Measurements from ENCODE around the gene ZNRF1. TPM values are rescaled to one million over a fixed set of nuclear protein-coding genes. Genes with fewer than 3 reads are reported as not detected.

ZNRF1 gene
- total RNA-seq, 1 donor = 19.9 TPM

GRCh38 chr16:75061669-75062068 lies 62.8 kb downstream of the ZNRF1 start:
- DNase-seq (ENCODE audit: insufficient read length, low spot score, missing footprints) = no peak
- TF ChIP-seq CTCF (IDR thresholded peaks at IDR 0.05; ENCODE audit: extremely low read depth, low read depth, low read length) = no peak
- no peak overlapping the region for H2AFZ ChIP-seq (ENCODE audit: low read length)
- no peaks in the 10 kb centered on the region for H3K9me3 ChIP-seq (ENCODE audit: low read depth, low read length)
- H3K4me2 ChIP-seq (ENCODE audit: insufficient read depth, low read length) = no peak overlapping the region
- no peaks in the 10 kb centered on the region for H3K27me3 ChIP-seq (ENCODE audit: insufficient read depth, low read length)
- no peaks in the 10 kb centered on the region for H3K36me3 ChIP-seq (ENCODE audit: insufficient read depth, low read length)
- peaks cover 65% of the 10 kb centered on the region for H3K79me2 ChIP-seq (ENCODE audit: insufficient read depth, low read length)
- H4K20me1 ChIP-seq (ENCODE audit: insufficient read depth, low read length) = peaks cover 41% of the 10 kb centered on the region
- H3K4me3 ChIP-seq (ENCODE audit: insufficient read depth, low read length) = no peak overlapping the region
- no peaks in the 10 kb centered on the region for H3K4me1 ChIP-seq (ENCODE audit: insufficient read depth, low read length)
- H3K27ac ChIP-seq (ENCODE audit: low read depth, low read length) = no peak overlapping the region

GRCh38 chr16:75062135-75062975 lies 63.5 kb downstream of the ZNRF1 start:
- no peaks in the 10 kb centered on the region for H3K9me3 ChIP-seq (ENCODE audit: low read depth, low read length)
- H2AFZ ChIP-seq (ENCODE audit: low read length) = no peak overlapping the region
- no peaks in the 10 kb centered on the region for H3K4me1 ChIP-seq (ENCODE audit: insufficient read depth, low read length)
- no peak overlapping the region for H3K27ac ChIP-seq (ENCODE audit: low read depth, low read length)
- peaks cover 47% of the 10 kb centered on the region for H4K20me1 ChIP-seq (ENCODE audit: insufficient read depth, low read length)
- TF ChIP-seq CTCF (IDR thresholded peaks at IDR 0.05; ENCODE audit: extremely low read depth, low read depth, low read length) = no peak
- H3K79me2 ChIP-seq (ENCODE audit: insufficient read depth, low read length) = peaks cover 68% of the 10 kb centered on the region
- H3K36me3 ChIP-seq (ENCODE audit: insufficient read depth, low read length) = no peaks in the 10 kb centered on the region
- no peaks in the 10 kb centered on the region for H3K27me3 ChIP-seq (ENCODE audit: insufficient read depth, low read length)
- no peak overlapping the region for H3K4me3 ChIP-seq (ENCODE audit: insufficient read depth, low read length)
- DNase-seq (ENCODE audit: insufficient read length, low spot score, missing footprints) = no peak
- H3K4me2 ChIP-seq (ENCODE audit: insufficient read depth, low read length) = no peak overlapping the region

- Histone ChIP-seq H3K4me3 (ENCODE audit: insufficient read depth, low read length) (no peak overlapping the region), H3K4me1 (ENCODE audit: insufficient read depth, low read length) (no peaks in the 10 kb centered on the region), H3K4me2 (ENCODE audit: insufficient read depth, low read length) (no peak overlapping the region), H3K36me3 (ENCODE audit: insufficient read depth, low read length) (no peaks in the 10 kb centered on the region), H3K79me2 (ENCODE audit: insufficient read depth, low read length) (peaks cover 66% of the 10 kb centered on the region), H2AFZ (ENCODE audit: low read length) (no peak overlapping the region), H3K9me3 (ENCODE audit: low read depth, low read length) (no peaks in the 10 kb centered on the region), H3K27me3 (ENCODE audit: insufficient read depth, low read length) (no peaks in the 10 kb centered on the region), H4K20me1 (ENCODE audit: insufficient read depth, low read length) (peaks cover 47% of the 10 kb centered on the region), H3K27ac (ENCODE audit: low read depth, low read length) (no peak overlapping the region)
- no peak for TF ChIP-seq CTCF (IDR thresholded peaks at IDR 0.05; ENCODE audit: extremely low read depth, low read depth, low read length)
- no peak for DNase-seq (ENCODE audit: insufficient read length, low spot score, missing footprints)
Measured at GRCh38 chr16:75062976-75063346, 64.1 kb downstream of the ZNRF1 start.

GRCh38 chr16:75063549-75064088 lies 64.8 kb downstream of the ZNRF1 start:
- TF ChIP-seq CTCF (IDR thresholded peaks at IDR 0.05; ENCODE audit: extremely low read depth, low read depth, low read length) = no peak
- H3K27ac ChIP-seq (ENCODE audit: low read depth, low read length) = no peak overlapping the region
- peaks cover 45% of the 10 kb centered on the region for H4K20me1 ChIP-seq (ENCODE audit: insufficient read depth, low read length)

More at GRCh38 chr16:75063549-75064088, 64.8 kb downstream of the ZNRF1 start:
- Histone ChIP-seq H3K79me2 (ENCODE audit: insufficient read depth, low read length) (peaks cover 66% of the 10 kb centered on the region), H3K4me2 (ENCODE audit: insufficient read depth, low read length) (no peak overlapping the region), H3K36me3 (ENCODE audit: insufficient read depth, low read length) (no peaks in the 10 kb centered on the region), H3K27me3 (ENCODE audit: insufficient read depth, low read length) (no peaks in the 10 kb centered on the region), H2AFZ (ENCODE audit: low read length) (no peak overlapping the region), H3K4me1 (ENCODE audit: insufficient read depth, low read length) (no peaks in the 10 kb centered on the region), H3K9me3 (ENCODE audit: low read depth, low read length) (no peaks in the 10 kb centered on the region), H3K4me3 (ENCODE audit: insufficient read depth, low read length) (no peak overlapping the region)
- DNase-seq (ENCODE audit: insufficient read length, low spot score, missing footprints) = no peak
